HCEC 1CT (cell line): Measurements from ENCODE around the gene LAMTOR4.
A peak's percentile ranks its signal among the peaks of the same experiment; 100 is the strongest.
"Not testable (repeated sequence)": the region's sequence is repeated elsewhere in the genome, so short reads cannot be mapped to it uniquely, and the experiment has no call there.

Experiments
- DNase-seq: peaks from one replicate; pipeline ENCODE4 v3.0.0-alpha.2; 2017

The LAMTOR4 gene

GRCh38 chr7:100173806-100174495 is 25.2 kb downstream of the LAMTOR4 start:
- DNase-seq: no peak

GRCh38 chr7:100174582-100174981 is 25.9 kb downstream of the LAMTOR4 start:
- DNase-seq: no peak

DNA sequence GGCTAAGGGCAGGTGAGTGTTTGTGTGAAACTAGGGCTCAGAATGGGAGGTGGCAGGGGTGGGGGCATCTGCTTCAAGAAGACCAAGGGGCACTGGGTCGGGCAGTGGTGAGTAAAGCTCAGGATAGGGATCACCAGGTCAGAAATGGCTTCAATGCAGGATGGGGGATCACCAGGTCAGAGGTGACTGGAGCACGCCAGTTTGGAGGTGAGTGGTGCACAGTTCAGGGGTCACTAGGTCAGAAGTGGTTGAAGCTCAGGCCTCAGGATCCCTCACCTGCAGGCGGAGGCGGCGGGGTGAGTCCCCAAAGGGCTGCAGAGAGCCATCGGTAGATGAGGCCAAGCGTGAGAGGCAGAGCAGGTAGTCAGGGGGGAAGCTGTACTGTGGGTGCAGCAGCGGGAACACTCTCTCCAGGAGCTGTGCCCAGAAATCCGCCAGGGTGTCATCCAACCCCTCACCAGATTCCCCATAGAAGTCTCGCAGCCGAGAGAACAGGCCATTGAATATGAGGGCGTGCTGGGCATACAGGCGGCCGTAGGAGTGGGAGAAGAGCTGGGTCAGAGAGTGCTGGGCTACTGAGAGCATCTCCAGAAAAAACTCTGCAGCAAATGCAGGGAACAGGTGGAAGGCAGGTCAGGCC is 26.7 kb downstream of the LAMTOR4 start:
- no peak for DNase-seq

- DNase-seq: no peak
These were observed 27.7 kb downstream of the LAMTOR4 start for GRCh38 chr7:100176096-100177044.

- peak; percentile 91 for DNase-seq
These were observed 28.6 kb downstream of the LAMTOR4 start, which contains the start of the genes GPC2 and STAG3 for GRCh38 chr7:100177045-100178001. GPC2 (minus strand) TSS chr7:100177381; CDS start chr7:100177199, 182 bp downstream. STAG3 (plus strand) TSS chr7:100177918; CDS start chr7:100180557, 2,639 bp downstream.

DNA sequence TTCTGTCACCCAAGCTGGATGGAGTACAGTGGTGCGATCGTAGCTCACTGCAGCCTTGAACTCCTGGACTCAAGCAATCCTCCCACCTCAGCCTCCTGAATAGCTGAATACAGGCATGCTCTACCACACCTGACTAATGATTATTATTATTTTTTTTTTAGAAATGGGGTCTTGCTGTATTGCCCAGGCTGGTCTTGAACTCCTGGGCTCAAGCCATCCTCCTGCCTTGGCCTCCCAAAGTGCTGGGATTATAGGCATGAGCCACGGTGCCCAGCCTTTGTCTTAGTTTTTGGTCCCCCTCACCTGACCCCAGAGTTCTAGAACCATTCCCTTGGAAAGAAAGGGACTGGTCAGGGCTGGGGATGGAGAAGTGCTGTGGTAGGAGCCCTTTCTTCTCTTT is 31.4 kb downstream of the LAMTOR4 start:
- DNase-seq: not testable (repeated sequence)

GRCh38 chr7:100182616-100183015 is 33.9 kb downstream of the LAMTOR4 start:
- not testable (repeated sequence) for DNase-seq

- DNase-seq: not testable (repeated sequence)
These were observed 34.4 kb downstream of the LAMTOR4 start for GRCh38 chr7:100183090-100183489.

DNA sequence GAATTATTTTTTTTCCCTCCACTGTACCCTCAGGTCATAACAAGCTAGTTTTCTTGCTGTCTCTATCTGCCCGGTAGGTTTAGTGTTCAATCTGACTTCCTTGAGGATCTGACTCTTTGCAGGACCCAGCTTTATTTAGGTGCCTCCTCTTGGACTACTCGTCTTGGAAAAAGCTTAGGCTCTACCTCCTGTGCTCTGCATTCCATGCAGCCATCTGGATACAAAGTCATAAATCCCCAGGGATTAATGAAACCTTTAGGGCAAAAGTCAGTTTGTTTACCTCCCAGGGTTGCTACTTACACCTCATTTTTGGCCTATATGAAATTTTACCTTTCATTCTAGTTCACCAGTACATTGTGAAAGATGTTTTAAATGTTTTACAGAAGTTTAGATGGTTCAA is 37.0 kb downstream of the LAMTOR4 start:
- DNase-seq: no peak

GRCh38 chr7:100189061-100189460 is 40.3 kb downstream of the LAMTOR4 start:
- DNase-seq: no peak

- peak; percentile 47 for DNase-seq
These were observed 41.5 kb downstream of the LAMTOR4 start for GRCh38 chr7:100190048-100190711.

DNA sequence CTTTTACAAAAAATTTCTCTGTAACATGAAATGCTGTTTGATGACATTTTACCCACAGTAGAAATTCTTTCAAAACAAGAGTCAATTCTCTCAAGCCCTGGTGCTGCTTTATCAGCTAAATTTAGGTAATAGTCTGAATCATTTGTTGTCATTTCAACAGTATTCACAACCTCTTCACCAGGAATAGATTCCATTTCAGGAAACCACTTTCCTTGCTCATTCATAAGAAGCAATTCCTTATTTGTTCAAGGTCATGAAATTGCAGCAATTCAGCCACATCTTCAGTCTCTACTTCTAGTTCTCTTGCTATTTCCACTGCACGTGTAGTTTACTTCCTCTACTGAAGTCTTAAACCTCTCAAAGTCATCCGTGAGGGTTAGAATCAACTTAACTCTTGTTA is 43.1 kb downstream of the LAMTOR4 start:
- DNase-seq: peak; percentile 29

GRCh38 chr7:100192281-100192862 is 43.7 kb downstream of the LAMTOR4 start:
- not testable (repeated sequence) for DNase-seq

DNA sequence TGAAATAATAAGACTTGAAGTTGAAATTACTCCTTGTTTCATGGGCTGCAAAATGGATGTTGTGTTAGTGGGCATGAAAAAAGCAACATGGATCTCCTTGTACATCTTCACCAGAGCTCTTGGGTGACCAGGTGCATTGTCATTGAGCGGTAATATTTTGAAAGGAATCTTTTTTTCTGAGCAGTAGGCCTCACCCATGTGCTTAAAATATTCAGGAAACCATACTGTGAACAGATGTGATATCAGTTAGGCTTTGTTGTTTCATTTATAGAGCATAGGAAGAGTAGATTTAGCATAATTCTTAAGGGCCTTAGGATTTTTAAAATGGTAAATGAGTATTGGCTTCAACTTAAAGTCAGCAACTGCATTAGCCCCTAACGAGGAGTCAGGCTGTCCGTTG is 44.3 kb downstream of the LAMTOR4 start:
- no peak for DNase-seq

DNA sequence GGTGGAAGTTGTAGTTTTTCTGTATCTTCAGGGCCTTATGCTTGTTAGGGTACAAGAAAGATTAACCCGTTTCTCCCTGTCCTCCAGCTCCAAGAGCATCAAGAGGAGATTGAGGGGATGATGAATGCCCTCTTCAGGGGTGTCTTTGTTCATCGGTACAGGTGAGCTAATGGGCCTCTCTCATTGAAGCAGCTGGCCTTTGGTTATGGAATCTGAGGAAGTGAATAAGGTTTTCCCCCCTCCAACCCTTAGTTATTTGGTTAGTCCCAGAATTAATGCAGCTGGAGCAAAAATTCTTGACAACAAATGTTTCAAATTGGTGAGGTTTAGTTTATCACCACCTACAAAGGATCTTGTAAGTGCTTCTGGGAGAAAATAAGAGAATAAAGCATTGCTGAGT is 46.5 kb downstream of the LAMTOR4 start:
- DNase-seq: no peak

DNA sequence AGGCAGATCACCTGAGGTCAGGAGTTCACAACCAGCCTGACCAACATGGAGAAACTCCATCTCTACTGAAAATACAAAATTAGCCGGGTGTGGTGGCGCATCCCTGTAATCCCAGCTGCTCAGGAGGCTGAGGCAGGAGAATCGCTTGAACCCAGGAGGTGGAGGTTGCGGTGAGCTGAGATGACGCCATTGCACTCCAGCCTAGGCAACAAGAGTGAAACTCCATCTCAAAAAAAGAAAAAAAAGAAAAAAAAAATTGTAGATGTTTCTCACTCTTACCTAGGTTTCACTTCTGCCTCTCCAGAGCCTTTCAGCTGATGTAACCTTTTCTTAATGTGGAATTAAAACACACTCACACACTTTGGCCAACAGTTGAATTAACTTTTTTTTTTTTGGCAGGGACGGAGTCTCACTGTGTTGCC is 47.2 kb downstream of the LAMTOR4 start:
- DNase-seq: not testable (repeated sequence)

DNA sequence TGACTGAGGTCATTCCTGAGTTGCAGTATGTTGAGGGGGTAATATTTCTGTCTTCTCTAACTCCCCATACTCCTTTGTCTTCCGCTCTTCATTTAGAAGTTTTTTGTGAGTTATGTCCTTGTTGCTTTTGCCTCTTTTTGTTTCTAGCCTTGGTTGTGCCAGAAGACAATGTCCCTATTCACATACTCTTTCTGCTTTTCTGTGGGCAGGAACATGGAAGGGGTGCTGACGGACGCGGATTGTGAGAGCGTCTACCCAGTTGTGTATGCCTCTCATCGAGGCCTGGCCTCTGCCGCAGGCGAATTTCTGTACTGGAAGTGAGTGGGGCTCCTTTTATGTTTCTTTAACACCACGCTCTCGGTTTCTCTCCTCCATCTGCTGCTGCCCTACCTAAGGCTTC is 49.5 kb downstream of the LAMTOR4 start:
- DNase-seq: no peak

DNA sequence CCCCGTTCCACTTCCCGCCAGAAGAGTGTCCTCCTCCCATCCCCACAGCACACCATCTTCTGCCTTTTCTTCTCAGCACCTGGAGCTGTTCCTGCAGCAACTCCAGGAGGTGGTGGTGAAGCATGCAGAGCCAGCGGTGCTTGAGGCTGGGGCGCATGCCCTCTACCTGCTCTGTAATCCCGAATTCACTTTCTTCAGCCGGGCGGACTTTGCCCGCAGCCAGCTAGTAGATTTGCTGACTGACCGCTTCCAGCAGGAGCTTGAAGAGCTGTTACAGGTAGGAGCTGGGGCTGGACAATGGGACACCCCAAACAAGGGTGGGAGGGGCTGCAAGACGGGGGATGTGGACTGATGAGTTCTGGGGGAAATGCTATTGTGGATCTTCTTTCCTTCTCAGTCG is 52.0 kb downstream of the LAMTOR4 start:
- DNase-seq: no peak
